GM19438 (cell line): ENCODE results near the gene SYT8.
A peak's percentile ranks its signal among the peaks of the same experiment; 100 is the strongest.

Source experiments
- ATAC-seq: cut with Tn5 transposase; IDR thresholded peaks from one replicate; pipeline ENCODE4 v1.9.1; 2021; ENCODE audit warnings: low read depth; ENCODE audit not compliant: unreplicated experiment

Gene SYT8

DNA sequence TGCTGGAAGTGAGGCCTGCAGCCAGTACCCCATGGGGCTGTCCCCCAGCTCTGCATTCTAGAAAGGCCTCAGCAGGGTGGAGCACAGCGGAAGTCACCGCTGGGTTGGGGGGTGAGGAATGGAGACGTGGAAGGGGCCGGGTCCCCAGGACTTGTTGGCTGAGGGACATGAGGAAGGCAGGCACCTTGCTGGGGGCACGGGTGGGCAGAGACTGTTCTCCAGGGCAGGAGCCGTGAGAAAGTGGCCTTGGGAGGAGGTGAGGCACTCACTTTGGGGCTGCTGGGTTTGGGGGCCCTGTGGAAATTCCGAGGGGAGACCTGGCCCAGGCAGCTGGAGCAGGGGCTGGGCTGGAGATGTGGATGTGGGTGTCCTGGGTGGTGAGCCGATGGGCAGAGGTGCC, 9.0 kb downstream of the SYT8 start:
- ATAC-seq: no peak

DNA sequence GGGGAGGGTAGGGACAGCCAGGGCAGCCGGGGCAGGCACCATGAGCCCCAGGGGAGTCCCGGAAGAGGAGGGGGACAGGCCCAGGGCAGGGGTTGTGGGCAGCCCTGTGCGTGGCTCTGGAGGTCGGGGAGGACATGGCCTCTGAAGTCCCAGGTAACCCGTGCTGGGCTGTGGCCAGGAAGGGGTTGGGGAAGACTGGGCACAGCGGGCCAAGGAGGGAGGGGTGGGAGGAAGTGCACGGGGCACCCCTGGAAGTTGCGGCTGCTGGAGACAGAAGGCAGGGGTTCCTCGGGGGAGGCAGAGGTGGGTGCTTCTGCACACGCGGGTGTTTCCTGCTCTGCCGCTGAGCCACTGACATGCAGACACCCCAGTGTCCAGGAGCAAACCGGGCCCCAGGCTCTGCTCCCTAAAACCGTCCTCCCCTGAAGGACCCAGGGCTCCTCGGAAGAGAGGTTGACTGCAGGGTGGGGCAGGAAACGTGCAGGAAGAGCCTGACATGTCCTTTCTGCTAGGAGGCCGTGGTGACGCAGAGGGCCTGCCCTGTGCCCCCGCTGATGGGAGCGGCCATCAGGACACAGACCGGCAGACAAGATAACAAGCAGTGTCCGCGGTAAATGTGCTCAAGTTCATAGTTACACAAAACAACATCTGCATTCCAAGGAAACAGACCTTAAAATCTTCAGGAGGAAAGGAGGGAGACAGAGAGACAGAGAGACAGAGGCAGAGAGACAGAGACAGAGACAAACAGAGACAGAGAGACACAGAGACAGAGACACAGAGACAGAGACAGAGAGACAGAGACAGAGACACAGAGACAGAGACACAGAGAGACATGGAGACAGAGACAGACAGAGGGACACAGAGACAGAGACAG, 9.7 kb downstream of the SYT8 start:
- no peak for ATAC-seq

DNA sequence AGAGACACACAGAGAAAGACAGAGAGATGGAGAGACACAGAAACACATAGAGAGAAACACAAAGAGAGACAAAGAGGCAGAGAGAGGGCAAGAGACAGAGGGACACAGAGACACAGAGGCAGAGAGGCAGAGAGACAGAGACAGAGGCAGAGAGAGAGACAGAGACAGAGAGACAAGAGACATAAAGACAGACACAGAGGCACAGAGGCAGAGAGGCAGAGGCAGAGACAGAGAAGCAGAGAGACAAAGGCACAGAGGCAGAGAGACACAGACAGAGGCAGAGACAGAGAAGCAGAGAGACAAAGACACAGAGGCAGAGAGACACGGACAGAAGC, 10.3 kb downstream of the SYT8 start:
- no peak for ATAC-seq

DNA sequence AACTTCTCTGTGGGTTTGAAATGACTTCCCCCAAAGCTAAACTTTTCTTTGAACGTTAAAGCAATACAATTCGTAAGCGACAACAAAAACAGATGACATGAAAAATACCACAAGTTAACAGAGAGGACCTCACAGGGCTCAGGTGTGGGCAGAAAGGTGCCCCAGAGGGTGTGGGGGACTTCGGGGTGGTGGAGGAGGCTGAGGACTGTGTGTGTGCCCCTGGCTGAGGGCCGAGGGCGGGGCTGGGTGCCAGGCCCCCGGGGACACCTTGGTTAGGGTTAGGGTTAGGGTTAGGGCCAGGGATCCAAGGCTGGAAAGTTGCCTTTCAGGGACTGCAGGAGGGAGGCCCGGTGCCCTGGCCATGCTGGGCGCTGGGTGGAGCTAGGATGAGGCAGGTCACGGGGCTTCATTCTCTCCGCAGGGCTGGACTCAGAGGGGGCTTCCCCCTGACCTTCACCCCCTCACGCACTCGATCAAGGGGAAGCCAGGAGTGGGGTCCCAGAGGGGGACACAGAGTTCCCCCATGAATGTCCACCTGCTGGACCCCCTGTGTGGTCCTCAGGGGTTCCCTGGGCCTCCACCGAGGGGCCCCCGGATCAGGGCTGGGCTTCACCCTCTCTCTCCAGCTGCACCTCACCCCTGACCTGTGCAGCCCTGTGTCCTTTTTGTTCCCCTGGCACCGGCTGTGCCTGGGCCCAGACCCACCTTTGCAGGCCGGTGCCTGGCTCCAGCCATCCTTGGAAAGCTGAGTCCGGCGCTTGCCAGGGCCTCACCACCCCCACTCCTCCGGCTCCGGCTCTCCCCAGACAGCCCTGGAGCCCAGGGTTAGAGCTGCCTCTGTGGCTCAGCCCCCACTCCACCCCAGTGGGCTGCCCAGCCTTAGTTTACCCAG, 11.0 kb downstream of the SYT8 start:
- ATAC-seq: no peak

DNA sequence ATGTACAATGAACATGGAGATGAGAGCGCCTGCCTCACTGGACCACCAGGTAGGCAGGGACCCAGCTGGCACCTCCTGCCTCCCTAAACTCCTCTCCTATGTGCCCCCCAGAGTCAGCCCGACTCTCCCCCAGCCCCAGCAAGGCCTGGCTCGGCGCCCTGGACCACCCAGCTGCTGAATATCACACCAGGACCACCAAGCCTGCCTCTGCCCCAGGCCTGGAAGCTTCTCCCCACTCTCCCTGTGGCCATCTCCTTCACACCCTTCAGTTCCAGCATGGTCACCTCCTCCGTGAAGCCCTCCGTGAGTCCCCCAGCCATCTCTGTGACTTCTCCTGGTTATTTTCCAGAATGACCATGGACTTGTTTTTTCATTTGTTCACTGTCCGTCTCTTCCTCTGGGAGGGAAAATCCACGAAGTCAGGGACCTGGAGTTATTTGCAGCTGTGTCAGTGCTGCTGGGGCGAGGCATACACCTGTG, 11.7 kb downstream of the SYT8 start:
- no peak for ATAC-seq

DNA sequence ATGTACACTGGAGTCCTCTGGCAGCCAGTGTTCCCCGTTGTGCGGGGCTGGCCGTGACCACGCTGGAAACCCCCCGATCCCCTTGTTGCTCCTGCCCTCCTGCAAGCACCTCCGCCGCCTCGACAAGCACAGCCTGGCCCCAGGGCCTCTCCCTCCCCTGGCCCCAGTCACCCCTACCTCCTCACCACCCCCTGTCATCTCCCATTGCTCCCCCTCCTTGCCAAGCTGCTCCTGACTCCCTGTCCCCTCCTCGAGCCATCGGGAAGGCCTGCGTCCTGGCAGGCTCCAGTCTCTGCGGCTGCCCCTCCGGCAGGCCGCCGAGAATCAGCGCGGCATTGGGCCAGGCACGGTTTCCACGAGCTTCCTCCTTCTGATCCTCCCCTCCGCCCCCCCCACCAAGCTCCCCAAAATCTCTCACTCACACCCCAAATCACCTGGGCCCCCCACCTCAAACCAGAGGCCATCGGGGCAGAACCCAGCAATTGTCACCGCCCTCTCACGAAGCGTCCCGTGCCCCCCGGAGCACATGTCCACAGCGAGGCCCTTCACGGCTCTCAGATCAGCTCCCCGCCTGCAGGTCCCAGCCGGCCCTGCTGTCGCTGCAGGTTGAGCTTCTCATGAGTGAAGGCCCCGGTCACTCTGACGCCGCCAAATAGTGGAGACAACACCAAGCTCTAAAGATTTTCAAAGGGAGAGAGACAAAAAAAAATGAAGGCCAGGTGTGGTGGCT, 12.4 kb downstream of the SYT8 start:
- ATAC-seq: no peak

DNA sequence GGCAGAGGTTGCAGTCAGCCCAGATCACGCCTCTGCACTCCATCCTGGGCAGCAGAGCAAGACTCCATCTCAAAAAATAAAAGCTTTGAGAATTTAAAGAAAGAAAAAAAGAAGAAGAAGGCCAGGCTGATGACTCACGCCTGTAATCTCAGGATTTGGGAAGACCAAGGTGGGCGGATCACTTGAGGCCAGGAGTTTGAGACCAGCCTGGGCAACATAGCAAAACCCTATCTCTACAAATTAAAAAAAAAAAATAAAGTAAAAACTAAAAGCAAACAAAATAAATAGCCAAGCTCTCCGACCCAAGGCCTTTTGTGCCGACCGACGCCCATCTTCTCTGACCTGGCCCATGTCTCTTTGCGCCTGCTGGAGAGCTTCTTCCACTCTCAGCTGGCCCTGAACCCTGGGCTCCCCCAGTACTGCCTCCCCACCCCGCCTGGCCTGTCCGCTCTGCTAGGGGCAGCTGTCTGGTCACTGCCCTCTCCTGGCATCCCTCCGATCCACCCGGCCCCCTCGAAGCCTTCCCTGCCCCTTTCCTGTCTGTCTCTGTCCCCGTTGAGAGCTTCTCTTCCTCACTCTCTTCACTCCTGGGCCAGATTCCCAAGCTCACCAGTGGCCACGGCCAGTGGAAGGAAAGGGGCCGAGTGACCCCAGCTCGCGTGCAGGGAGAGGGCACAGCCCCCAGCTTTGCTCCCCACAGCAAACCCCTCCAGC, 13.3 kb downstream of the SYT8 start:
- ATAC-seq: no peak

DNA sequence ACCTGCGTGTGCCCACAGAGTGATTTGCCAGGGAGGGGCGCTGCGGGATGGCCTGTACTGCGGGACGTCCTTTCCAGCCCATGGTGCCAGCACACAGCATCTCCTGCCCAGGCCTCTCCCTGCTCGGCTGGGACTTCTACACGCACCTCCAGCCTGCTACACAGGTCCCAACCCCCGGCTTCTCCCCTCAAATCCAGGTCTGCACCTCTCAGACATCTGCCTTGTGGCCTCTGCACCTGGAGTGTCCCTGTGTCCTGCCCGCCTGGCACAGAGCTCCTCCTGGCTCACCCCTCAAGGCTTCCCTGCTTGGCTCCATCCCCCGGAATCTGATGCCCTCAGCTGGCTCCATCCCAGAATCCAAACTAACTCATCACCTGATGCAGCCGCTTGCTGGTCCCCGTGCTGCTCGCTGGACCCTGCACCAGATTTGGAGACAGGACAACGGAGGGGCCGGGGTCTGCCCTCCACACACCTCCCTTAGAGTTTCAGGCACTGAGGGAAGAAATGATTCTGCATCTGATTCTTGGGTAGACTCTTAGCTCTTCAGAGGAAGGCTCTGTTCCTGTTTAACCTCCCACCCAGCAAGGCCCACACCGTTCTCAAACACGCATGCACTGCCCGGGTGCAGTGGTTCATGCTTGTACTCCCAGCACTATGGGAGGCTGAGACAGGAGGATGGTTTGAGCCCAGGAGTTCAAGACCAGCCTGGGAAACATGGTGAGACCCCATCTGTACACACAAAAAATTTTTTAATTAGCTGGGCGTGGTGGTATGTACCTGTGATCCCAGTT, 14.0 kb downstream of the SYT8 start:
- ATAC-seq: no peak

DNA sequence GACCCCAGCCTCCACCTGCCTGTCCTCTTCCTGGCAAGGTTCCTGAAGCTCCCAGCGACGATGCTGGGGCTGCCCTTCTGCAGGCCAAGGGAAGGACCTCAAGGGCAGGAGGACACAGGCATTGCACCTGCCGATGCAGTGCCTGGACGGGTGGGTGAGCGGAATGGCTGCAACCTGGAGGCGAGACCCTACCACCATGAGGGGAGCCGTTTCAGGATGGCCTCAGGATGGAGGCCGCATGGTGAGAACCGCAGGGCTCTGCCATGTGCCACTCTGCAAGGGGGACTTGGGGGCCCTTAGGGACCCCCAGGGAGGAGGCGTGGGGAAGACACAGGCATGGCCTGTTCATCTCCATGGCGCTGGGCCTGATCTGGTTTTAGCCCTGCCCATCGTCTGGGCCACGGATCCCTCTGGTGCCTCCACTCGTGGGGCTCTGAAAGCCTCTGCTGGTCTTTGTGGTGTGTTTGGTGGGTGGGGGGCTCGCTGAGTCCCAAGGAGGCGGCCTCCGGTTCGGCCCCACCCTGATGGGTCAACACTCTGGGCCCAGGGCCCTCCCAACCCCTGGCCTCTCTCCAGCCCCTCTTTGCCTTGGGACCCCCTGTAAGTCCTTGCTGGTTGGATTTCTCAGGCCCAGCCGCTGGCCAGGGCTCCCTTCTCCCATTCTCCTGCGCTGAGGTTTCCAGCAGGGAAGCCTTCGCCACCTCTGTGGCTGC, 16.8 kb downstream of the SYT8 start:
- ATAC-seq: no peak

DNA sequence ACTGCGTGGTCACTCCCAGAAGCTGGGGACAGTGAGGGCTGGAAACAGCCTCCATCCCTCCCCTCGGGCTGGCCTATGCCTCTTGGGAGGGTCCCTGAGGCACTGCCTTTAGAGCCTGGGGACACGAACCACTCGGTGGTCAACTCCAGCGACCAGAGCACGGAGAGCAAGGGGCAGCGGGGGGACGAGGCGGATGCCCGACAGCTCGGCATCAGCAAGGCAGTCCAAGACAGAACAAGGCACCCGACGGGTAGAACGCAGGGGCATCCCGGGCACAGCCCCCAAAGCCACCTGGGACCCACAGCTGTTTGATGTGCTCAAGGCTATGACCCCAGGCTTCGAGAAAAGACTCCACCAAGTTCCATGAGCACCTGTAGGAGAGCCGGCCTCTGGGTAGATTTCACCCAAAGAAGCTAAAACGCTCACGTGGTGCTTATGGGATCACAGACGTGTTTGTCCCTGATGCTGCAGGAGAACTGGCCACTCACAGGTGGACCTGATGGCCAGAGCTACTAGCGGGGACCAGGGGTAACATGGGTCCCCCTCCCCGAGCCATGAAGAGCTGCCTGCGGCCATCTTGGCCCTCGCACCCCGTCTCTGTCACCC, 17.6 kb downstream of the SYT8 start:
- ATAC-seq: no peak

DNA sequence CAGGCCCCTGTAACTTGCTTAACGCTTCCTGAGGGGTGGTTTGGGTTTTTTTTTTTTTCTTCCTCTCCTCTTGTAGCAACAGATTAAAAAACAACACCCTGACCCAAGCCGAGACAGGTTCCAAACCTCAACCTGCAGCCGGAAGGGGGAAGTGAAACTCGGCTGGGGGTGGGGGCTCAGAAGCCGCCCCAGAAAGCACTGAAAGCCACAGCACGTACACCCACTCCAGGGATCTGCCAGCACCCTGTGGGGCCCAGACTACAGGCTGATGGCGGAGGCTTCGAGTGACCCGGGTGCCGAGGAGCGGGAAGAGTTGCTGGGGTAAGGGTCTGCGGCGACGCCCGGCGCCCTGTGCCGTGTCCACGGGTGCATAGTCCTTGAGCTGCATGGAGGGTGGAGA, 18.1 kb downstream of the SYT8 start, which contains the start of gene LSP1:
LSP1 (plus strand) TSS at position 208 of the 400 bp plus-strand sequence; CDS start at position 269, 61 bp downstream.
- peak; percentile 43 for ATAC-seq

DNA sequence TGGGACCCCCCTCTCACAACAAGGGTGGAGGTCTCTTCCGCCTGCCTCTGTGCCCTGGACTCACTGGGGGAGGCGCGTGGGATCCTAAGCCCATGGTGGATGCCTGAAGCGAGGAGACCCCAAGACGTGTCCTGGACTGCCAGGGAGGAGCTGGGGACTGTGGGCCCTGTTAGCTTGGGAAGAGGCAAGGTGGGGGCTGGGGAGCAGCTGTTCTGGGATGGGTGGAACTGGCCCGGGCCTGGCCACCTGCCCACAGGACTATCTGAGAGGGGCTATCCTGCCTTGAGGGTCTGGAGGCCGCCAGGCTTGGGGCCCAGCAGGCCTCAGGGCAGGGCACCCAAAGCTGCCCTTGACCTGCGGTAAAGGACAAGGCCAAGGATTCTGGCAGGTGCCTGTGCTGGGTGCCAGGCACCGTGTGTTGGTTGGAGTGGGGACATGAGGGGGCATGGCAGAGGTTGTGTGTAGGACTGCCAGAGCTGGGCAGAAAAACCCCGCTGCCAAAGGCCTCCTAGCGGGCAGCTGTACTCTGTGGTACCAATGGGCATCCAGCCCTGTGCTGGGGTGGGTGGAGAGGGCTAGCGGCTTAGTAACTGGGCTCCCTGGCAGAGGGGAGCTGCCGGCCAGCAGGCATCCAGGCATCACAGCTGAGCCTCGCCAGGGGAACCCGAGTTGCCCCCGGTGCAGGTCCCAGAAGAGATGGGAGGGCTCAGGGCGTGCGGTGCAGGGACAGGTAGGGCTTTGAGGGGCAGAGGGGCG, 18.8 kb downstream of the SYT8 start:
- ATAC-seq: no peak

DNA sequence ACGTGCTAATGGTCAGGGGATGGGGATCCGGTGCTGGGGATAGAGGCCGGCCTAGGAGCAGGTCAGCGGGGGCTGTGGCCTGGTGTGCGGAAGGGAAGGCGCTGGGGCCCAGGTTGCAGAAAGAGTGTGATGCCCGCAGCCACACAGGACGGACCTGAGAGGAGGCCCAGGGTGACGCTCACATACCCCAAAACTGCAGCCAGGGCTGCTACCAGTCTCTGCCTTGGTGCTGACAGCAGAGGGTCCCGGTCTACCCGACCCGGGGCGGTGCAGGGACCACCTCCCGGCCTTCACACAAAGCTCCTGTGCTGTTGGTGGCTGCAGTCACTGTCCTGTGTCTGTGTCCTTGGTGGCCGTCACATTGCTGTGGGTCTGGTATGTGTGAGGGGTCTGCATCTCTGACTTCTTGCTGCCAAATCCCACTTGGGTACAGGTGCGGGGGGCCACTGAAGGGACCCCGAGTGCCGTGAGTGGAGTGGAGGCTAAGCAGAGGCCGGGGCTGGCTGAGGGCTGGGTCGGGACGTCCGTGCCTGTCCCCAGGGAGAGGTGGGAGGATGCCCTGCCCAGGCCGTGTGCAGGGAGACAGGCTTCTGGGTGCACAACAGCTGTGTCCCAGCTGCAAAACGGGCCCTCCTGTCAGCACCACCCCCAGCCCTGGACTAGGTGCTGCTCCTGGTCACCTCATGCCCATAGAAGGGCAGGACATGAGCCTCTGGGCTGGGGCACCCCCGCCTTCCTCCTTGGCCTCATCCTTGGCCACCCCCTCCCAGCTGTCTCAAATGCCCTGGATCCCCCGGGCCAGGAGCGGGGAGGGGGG, 19.6 kb downstream of the SYT8 start:
- ATAC-seq: peak; percentile 17

DNA sequence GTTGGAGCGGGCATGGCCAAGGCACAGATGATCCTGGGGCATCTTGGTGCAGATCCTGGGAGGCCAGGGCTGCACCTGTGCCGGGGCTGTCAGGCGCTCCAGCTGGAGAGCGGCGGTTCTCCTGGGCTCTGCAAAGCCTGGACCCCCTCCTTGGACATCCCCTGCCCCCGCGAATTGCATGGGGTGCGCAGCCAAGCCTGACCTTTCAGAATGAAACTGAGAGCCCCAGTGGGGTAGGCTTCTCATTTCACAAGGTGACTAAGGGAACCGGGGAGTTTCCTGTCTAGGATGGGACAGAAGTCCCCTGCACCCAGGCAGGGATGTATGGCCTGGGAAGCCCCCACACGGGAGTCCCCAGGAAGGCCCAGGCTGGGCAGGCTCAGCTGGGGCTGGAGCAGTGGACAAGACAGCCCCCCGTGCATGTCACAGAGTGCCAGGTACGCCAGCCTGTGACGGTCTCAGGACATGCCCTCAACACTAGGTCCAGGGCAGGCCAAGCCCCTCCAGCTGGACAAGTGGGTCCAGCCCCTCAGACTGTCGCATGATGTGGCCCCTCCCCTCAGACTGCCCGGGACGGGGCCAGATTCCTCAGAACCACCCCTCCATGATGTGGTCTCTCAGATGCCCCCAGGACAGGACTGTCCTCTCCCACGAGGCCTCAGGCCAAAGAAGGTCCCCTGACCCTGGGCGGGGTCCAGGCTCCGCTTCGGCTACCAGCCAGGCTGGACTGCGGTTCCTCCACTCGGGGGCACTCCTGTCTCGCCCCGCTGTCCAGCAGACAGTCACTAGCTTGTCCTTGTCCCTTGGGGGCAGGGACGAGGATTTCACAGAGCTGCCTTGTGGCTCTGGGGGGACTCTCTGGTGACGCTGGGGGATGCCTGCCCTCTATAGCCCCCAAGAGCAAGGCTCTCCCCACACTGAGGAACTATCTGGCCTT, 20.4 kb downstream of the SYT8 start:
- peak; percentile 43 for ATAC-seq

DNA sequence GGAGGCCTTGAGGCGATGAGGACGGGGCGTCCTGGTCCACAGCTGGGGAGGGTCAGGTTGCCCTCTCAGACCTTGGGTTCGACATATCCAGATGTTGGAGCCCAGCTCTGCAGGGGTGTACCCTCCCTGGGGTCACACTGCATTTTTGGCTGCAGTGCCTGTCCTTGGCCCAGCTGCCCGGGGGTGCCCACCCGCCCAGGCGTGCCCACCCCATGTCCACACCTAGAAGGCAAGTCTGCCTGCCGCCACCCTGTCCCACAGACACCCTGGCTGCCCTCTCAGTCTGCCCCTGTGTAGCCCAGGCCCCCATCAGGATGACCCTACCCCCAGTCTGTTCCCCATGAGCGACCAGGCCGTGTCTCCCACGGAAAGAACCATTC, 21.1 kb downstream of the SYT8 start:
- ATAC-seq: no peak
